Activated naive CD4-positive, alpha-beta T cell treated with anti-CD3 and anti-CD28 coated beads, Interleukin-2, amount 50 U/mL, for 24 hours (primary cell): Measurements from ENCODE around the gene PHF21B.
"Not testable (repeated sequence)": the region's sequence is repeated elsewhere in the genome, so short reads cannot be mapped to it uniquely, and the experiment has no call there.

Source experiments
- H3K27ac Mint-ChIP-seq: one replicate; pipeline ENCODE4 v1.8.0; 2021; ENCODE audit warnings: mild to moderate bottlenecking, mixed read lengths
- H3K27me3 Mint-ChIP-seq: one replicate; pipeline ENCODE4 v1.8.0; 2021; ENCODE audit warnings: mixed read lengths
- H3K36me3 Mint-ChIP-seq: one replicate; pipeline ENCODE4 v1.8.0; 2021; ENCODE audit warnings: mixed read lengths
- H3K4me1 Mint-ChIP-seq: one replicate; pipeline ENCODE4 v1.8.0; 2021; ENCODE audit warnings: mixed read lengths
- H3K4me3 Mint-ChIP-seq: one replicate; pipeline ENCODE4 v1.8.0; 2021; ENCODE audit warnings: mild to moderate bottlenecking, mixed read lengths
- H3K9me3 Mint-ChIP-seq: one replicate; pipeline ENCODE4 v1.8.0; 2021; ENCODE audit warnings: mixed read lengths

The PHF21B gene

GRCh38 chr22:44862281-44862680 is 147.5 kb downstream of the PHF21B start:
- Mint-ChIP-seq H3K4me1 (no peaks in the 10 kb centered on the region), H3K27ac (no peak overlapping the region), H3K36me3 (no peaks in the 10 kb centered on the region), H3K9me3 (no peaks in the 10 kb centered on the region), H3K4me3 (no peak overlapping the region), H3K27me3 (no peaks in the 10 kb centered on the region)

- H3K4me1 Mint-ChIP-seq, result no peaks in the 10 kb centered on the region
- H3K9me3 Mint-ChIP-seq, result no peaks in the 10 kb centered on the region
- H3K36me3 Mint-ChIP-seq, result no peaks in the 10 kb centered on the region
Measured at GRCh38 chr22:44861245-44861644, 148.6 kb downstream of the PHF21B start.

GRCh38 chr22:44860311-44860710 is 149.5 kb downstream of the PHF21B start:
- Mint-ChIP-seq H3K9me3 (no peaks in the 10 kb centered on the region), H3K4me3 (no peak overlapping the region), H3K4me1 (no peaks in the 10 kb centered on the region), H3K27ac (no peak overlapping the region), H3K36me3 (no peaks in the 10 kb centered on the region), H3K27me3 (no peaks in the 10 kb centered on the region)

More at GRCh38 chr22:44861245-44861644, 148.6 kb downstream of the PHF21B start:
- Mint-ChIP-seq H3K27me3 (no peaks in the 10 kb centered on the region), H3K27ac (no peak overlapping the region), H3K4me3 (no peak overlapping the region)

- Mint-ChIP-seq H3K4me3 (no peak overlapping the region), H3K4me1 (no peaks in the 10 kb centered on the region), H3K36me3 (no peaks in the 10 kb centered on the region), H3K9me3 (no peaks in the 10 kb centered on the region), H3K27me3 (no peaks in the 10 kb centered on the region), H3K27ac (no peak overlapping the region)
Measured at GRCh38 chr22:44859641-44860040, 150.2 kb downstream of the PHF21B start.

GRCh38 chr22:44858819-44859218 is 151.0 kb downstream of the PHF21B start:
- H3K9me3 Mint-ChIP-seq, H3K27ac Mint-ChIP-seq, H3K4me1 Mint-ChIP-seq, H3K4me3 Mint-ChIP-seq, H3K27me3 Mint-ChIP-seq, H3K36me3 Mint-ChIP-seq: not testable (repeated sequence)

GRCh38 chr22:44855855-44856254 is 153.9 kb downstream of the PHF21B start:
- H3K27ac Mint-ChIP-seq, result no peak overlapping the region
- no peaks in the 10 kb centered on the region for H3K4me1 Mint-ChIP-seq
- no peaks in the 10 kb centered on the region for H3K27me3 Mint-ChIP-seq
- no peaks in the 10 kb centered on the region for H3K36me3 Mint-ChIP-seq
- H3K9me3 Mint-ChIP-seq, result no peaks in the 10 kb centered on the region
- no peak overlapping the region for H3K4me3 Mint-ChIP-seq

- H3K27ac Mint-ChIP-seq, H3K27me3 Mint-ChIP-seq: not testable (repeated sequence)
Measured at GRCh38 chr22:44854641-44855040, 155.2 kb downstream of the PHF21B start.

GRCh38 chr22:44850946-44851345 is 158.9 kb downstream of the PHF21B start:
- Mint-ChIP-seq H3K27me3 (no peaks in the 10 kb centered on the region), H3K9me3 (no peaks in the 10 kb centered on the region), H3K36me3 (no peaks in the 10 kb centered on the region), H3K4me1 (no peaks in the 10 kb centered on the region), H3K27ac (no peak overlapping the region), H3K4me3 (no peak overlapping the region)

More at GRCh38 chr22:44854641-44855040, 155.2 kb downstream of the PHF21B start:
- not testable (repeated sequence) for H3K36me3 Mint-ChIP-seq, H3K9me3 Mint-ChIP-seq, H3K4me3 Mint-ChIP-seq, H3K4me1 Mint-ChIP-seq

- Mint-ChIP-seq H3K4me3 (no peak overlapping the region), H3K27ac (no peak overlapping the region), H3K4me1 (no peaks in the 10 kb centered on the region), H3K9me3 (peaks cover 4% of the 10 kb centered on the region), H3K36me3 (no peaks in the 10 kb centered on the region), H3K27me3 (no peaks in the 10 kb centered on the region)
Measured at GRCh38 chr22:44848791-44849420, 160.9 kb downstream of the PHF21B start.

- Mint-ChIP-seq H3K9me3 (peaks cover 4% of the 10 kb centered on the region), H3K27ac (no peak overlapping the region)
Measured at GRCh38 chr22:44848296-44848741, 161.5 kb downstream of the PHF21B start.

GRCh38 chr22:44847892-44848291 is 161.9 kb downstream of the PHF21B start:
- Mint-ChIP-seq H3K4me1 (no peaks in the 10 kb centered on the region), H3K36me3 (no peaks in the 10 kb centered on the region), H3K27ac (no peak overlapping the region), H3K4me3 (no peak overlapping the region), H3K9me3 (peaks cover 4% of the 10 kb centered on the region), H3K27me3 (no peaks in the 10 kb centered on the region)

More at GRCh38 chr22:44848296-44848741, 161.5 kb downstream of the PHF21B start:
- Mint-ChIP-seq H3K27me3 (no peaks in the 10 kb centered on the region), H3K36me3 (no peaks in the 10 kb centered on the region), H3K4me1 (no peaks in the 10 kb centered on the region), H3K4me3 (no peak overlapping the region)

GRCh38 chr22:44847380-44847779 is 162.4 kb downstream of the PHF21B start:
- Mint-ChIP-seq H3K36me3 (no peaks in the 10 kb centered on the region), H3K4me1 (no peaks in the 10 kb centered on the region), H3K4me3 (no peak overlapping the region), H3K27ac (no peak overlapping the region), H3K27me3 (no peaks in the 10 kb centered on the region), H3K9me3 (peaks cover 4% of the 10 kb centered on the region)

GRCh38 chr22:44846726-44847275 is 163.0 kb downstream of the PHF21B start:
- Mint-ChIP-seq H3K4me1 (no peaks in the 10 kb centered on the region), H3K27me3 (no peaks in the 10 kb centered on the region), H3K4me3 (no peak overlapping the region), H3K36me3 (no peaks in the 10 kb centered on the region), H3K9me3 (peaks cover 4% of the 10 kb centered on the region), H3K27ac (no peak overlapping the region)

GRCh38 chr22:44845796-44846720 is 163.7 kb downstream of the PHF21B start:
- H3K36me3 Mint-ChIP-seq, result no peaks in the 10 kb centered on the region
- H3K4me1 Mint-ChIP-seq, result no peaks in the 10 kb centered on the region
- H3K9me3 Mint-ChIP-seq, result peaks cover 4% of the 10 kb centered on the region
- no peak overlapping the region for H3K4me3 Mint-ChIP-seq
- H3K27ac Mint-ChIP-seq, result no peak overlapping the region
- no peaks in the 10 kb centered on the region for H3K27me3 Mint-ChIP-seq

- no peaks in the 10 kb centered on the region for H3K4me1 Mint-ChIP-seq
- H3K27ac Mint-ChIP-seq, result no peak overlapping the region
- no peak overlapping the region for H3K4me3 Mint-ChIP-seq
- peaks cover 4% of the 10 kb centered on the region for H3K9me3 Mint-ChIP-seq
- no peaks in the 10 kb centered on the region for H3K36me3 Mint-ChIP-seq
- no peaks in the 10 kb centered on the region for H3K27me3 Mint-ChIP-seq
Measured at GRCh38 chr22:44845191-44845590, 164.6 kb downstream of the PHF21B start.

GRCh38 chr22:44842417-44842816 is 167.4 kb downstream of the PHF21B start:
- Mint-ChIP-seq H3K27ac (no peak overlapping the region), H3K4me1 (no peaks in the 10 kb centered on the region), H3K36me3 (no peaks in the 10 kb centered on the region), H3K9me3 (peaks cover 4% of the 10 kb centered on the region), H3K27me3 (no peaks in the 10 kb centered on the region), H3K4me3 (no peak overlapping the region)
